Rectal smooth muscle tissue (tissue), 1 donor: ENCODE results near the gene CFAP97.
"Not testable (repeated sequence)": the region's sequence is repeated elsewhere in the genome, so short reads cannot be mapped to it uniquely, and the experiment has no call there.

Experiments
- H3K27ac ChIP-seq: one replicate; pipeline ENCODE4 v1.7.0; 2013; ENCODE audit warnings: low read depth, low read length, inconsistent platforms
- H3K27me3 ChIP-seq: one replicate; pipeline ENCODE4 v1.7.0; 2013; ENCODE audit warnings: low read length; ENCODE audit not compliant: control insufficient read depth, insufficient read depth
- H3K36me3 ChIP-seq: one replicate; pipeline ENCODE4 v1.7.0; 2013; ENCODE audit warnings: low read length; ENCODE audit not compliant: control insufficient read depth, insufficient read depth
- H3K4me1 ChIP-seq: one replicate; pipeline ENCODE4 v1.7.0; 2013; ENCODE audit warnings: low read length; ENCODE audit not compliant: control insufficient read depth, insufficient read depth
- H3K4me3 ChIP-seq: one replicate; pipeline ENCODE4 v1.7.0; 2013; ENCODE audit warnings: low read length
- H3K9ac ChIP-seq: one replicate; pipeline ENCODE4 v1.7.0; 2013; ENCODE audit warnings: low read length

Gene CFAP97

DNA sequence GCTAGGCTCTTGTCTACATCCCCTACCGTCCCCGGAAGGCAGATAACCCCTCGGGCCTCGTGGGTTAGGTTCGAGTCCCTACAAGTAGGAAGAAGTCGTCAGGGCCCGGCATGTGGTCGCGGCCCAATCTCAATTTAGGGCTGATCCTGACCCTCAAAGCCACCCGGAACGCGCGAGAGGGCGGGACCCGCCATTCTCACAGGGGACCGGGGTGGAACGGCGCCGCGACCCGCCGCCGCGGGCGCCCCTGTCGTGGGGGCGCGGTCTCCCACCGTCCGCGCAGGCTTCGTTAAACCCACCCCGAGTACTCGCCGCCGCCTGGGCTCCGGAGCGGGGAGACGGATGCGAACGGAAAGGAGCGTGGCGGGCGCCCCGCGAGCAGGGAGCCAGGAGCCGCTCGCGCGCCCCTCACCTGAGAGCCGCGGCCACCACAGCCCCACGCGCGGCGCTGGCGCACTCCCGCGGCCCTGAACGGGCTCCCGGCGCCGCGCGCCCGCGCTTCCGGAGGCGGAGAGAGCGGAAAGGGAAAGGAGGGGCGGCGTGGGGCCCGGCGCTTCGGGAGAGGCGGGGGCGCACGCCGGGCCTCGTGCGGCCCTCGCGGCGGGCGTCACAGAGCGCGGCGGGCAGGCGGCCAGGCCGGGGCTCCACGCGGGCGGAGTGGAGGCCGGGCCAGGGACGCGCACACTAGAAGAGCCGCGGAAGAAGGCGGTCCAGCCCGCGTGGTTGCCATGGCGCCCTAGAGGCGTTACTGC is at the start of gene CFAP97:
CFAP97 (minus strand) TSS at position 515 of the 752 bp plus-strand sequence. CDS start 12,804 bp downstream, outside the sequence.
- H3K27me3 ChIP-seq = no peaks in the 10 kb centered on the region
- peak within 1 kb of the TSS; percentile 64 for H3K9ac ChIP-seq
- H3K4me1 ChIP-seq = peaks cover 6% of the 10 kb centered on the region

GRCh38 chr4:185249105-185249504 is 45.3 kb upstream of the CFAP97 start:
- Histone ChIP-seq H3K36me3 (no peaks in the 10 kb centered on the region), H3K9ac (no peak overlapping the region), H3K4me1 (peaks cover 3% of the 10 kb centered on the region), H3K27me3 (no peaks in the 10 kb centered on the region), H3K27ac (no peak overlapping the region), H3K4me3 (no peak overlapping the region)

More for the DNA sequence above, at the start of gene CFAP97:
- H3K27ac ChIP-seq = peak within 1 kb of the TSS; percentile 90
- H3K4me3 ChIP-seq = peak within 1 kb of the TSS; percentile 76
- no peaks in the 10 kb centered on the region for H3K36me3 ChIP-seq

- peaks cover 3% of the 10 kb centered on the region for H3K4me1 ChIP-seq
- no peak overlapping the region for H3K9ac ChIP-seq
- no peaks in the 10 kb centered on the region for H3K36me3 ChIP-seq
- H3K27ac ChIP-seq = no peak overlapping the region
- no peak overlapping the region for H3K4me3 ChIP-seq
- no peaks in the 10 kb centered on the region for H3K27me3 ChIP-seq
These were observed 44.7 kb upstream of the CFAP97 start for GRCh38 chr4:185248393-185249039.

GRCh38 chr4:185247151-185247550 is 43.4 kb upstream of the CFAP97 start:
- Histone ChIP-seq H3K27me3 (no peaks in the 10 kb centered on the region), H3K4me1 (peaks cover 3% of the 10 kb centered on the region), H3K4me3 (no peak overlapping the region), H3K36me3 (no peaks in the 10 kb centered on the region), H3K9ac (no peak overlapping the region), H3K27ac (no peak overlapping the region)

DNA sequence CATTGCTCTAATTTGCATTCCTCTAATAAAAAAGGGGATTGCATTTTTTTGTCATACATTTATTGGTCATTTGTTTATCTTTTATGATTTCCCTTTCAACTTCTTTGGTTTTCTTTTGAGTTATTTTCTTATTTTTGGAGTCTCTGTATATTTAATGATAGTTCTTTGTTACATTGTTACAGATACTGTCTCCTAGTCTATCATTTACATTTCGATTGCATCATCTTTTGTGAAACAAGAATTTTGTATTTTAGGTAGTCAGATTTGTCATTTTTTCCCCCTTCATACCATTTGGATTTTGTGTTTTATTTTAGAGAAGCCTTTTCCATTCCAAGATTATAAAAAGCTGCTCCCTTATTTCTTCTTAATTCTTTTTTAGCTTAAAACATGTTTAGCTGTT is 42.7 kb upstream of the CFAP97 start:
- Histone ChIP-seq H3K4me1 (peaks cover 3% of the 10 kb centered on the region), H3K27ac (no peak overlapping the region), H3K9ac (no peak overlapping the region), H3K36me3 (no peaks in the 10 kb centered on the region), H3K27me3 (no peaks in the 10 kb centered on the region), H3K4me3 (no peak overlapping the region)

DNA sequence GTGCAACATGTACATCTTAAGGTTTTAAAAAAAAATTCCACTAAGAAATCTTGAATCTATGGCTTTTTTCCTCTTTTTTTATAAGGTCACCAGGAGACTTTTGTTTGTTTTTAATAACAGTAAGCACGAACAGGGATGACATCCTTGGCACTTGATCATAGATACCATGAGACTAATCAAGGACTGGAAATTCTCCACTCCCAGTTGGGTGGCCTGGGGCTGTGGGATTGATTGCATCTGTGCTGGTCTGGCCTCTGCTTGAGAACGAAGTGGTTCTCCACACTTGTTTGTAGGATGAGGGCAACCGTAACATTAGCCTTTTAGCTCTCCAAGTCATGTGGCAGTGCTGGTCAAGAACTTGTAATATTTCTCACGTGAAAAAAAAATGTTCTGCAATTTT is 41.0 kb upstream of the CFAP97 start:
- Histone ChIP-seq H3K9ac (no peak overlapping the region), H3K27me3 (no peaks in the 10 kb centered on the region), H3K36me3 (no peaks in the 10 kb centered on the region), H3K4me3 (no peak overlapping the region), H3K4me1 (peaks cover 3% of the 10 kb centered on the region), H3K27ac (peak overlapping the region; percentile 45)

GRCh38 chr4:185243879-185244278 is 40.1 kb upstream of the CFAP97 start:
- no peak overlapping the region for H3K9ac ChIP-seq
- H3K36me3 ChIP-seq = no peaks in the 10 kb centered on the region
- H3K4me1 ChIP-seq = peaks cover 3% of the 10 kb centered on the region
- H3K27me3 ChIP-seq = no peaks in the 10 kb centered on the region
- no peak overlapping the region for H3K4me3 ChIP-seq
- no peak overlapping the region for H3K27ac ChIP-seq

DNA sequence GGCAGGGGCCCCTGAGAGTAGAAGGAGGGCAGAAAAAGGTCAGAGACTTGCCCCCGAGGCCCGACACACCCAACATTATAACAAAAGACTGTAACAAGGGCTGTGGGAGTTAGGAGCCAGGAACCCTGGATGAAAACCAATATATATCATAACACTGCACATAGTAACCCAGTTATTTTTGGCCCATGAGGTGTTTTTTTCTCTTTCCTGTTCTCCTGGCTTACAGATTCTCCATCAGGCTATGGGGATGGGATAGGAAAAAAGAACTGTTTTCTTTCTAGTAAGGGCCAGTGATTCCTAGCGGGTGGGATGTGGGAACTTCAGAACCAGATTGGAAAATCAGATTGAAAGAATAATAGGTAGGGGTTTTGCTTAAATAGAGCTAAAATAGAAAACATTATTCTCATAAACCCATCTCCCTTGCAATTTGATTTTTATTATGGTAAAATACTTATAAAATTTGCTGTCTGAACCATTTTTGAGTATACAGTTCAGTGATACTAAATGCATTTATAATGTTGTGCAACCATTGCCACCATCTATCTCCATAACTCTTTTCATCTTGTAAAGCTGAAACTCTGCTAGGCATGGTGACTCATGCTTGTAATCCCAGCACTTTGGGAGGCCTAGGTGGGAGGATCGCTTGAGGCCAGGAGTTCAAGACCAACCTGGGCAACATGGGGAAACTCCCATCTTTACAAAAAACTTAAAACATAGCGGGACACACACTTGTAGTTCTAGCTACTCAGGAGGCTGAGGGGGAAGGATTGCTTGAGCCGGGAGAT is 39.1 kb upstream of the CFAP97 start:
- no peak overlapping the region for H3K4me3 ChIP-seq
- H3K27ac ChIP-seq = no peak overlapping the region
- no peaks in the 10 kb centered on the region for H3K27me3 ChIP-seq
- H3K9ac ChIP-seq = no peak overlapping the region
- H3K36me3 ChIP-seq = no peaks in the 10 kb centered on the region
- peaks cover 3% of the 10 kb centered on the region for H3K4me1 ChIP-seq

DNA sequence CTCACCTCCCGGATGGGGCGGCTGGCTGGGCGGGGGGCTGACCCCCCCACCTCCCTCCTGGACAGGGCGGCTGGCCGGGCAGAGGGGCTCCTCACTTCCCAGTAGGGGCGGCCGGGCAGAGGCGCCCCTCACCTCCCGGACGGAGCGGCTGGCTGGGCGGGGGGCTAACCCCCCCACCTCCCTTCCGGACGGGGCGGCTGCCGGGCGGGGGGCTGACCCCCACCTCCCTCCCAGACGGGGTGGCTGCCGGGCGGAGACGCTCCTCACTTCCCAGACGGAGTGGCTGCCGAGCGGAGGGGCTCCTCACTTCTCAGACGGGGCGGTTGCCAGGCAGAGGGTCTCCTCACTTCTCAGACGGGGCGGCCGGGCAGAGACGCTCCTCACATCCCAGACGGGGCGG is 36.7 kb upstream of the CFAP97 start:
- H3K27me3 ChIP-seq, H3K9ac ChIP-seq, H3K4me1 ChIP-seq, H3K36me3 ChIP-seq, H3K27ac ChIP-seq, H3K4me3 ChIP-seq: not testable (repeated sequence)

GRCh38 chr4:185238750-185239149 is 35.0 kb upstream of the CFAP97 start:
- Histone ChIP-seq H3K4me3 (no peak overlapping the region), H3K36me3 (no peaks in the 10 kb centered on the region), H3K9ac (no peak overlapping the region), H3K4me1 (no peaks in the 10 kb centered on the region), H3K27me3 (no peaks in the 10 kb centered on the region), H3K27ac (no peak overlapping the region)

DNA sequence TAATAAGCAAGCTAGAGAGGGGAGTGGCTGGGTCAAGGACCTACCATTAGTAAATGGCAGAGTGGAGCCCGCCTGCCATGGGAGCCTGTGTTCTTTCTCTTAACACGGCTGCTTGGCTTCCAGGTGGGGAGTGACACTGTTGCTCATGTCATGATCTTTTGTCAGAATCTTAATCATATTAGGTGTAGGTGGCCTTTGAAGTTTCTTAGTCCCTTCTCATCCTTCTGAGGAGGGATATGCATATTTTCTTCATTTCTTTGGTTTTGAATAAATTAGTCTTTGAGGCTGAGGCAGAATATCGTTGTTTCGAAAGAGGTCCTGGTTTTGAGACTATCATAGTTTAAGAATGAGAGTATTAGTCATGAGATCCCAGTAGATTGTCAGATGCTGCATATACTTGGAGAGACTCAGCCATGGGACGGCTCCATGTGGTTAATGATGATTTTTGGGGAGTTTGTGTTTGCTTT is 34.4 kb upstream of the CFAP97 start:
- H3K9ac ChIP-seq = no peak overlapping the region
- H3K4me1 ChIP-seq = no peaks in the 10 kb centered on the region
- no peak overlapping the region for H3K4me3 ChIP-seq
- H3K27me3 ChIP-seq = no peaks in the 10 kb centered on the region
- H3K36me3 ChIP-seq = no peaks in the 10 kb centered on the region
- no peak overlapping the region for H3K27ac ChIP-seq

DNA sequence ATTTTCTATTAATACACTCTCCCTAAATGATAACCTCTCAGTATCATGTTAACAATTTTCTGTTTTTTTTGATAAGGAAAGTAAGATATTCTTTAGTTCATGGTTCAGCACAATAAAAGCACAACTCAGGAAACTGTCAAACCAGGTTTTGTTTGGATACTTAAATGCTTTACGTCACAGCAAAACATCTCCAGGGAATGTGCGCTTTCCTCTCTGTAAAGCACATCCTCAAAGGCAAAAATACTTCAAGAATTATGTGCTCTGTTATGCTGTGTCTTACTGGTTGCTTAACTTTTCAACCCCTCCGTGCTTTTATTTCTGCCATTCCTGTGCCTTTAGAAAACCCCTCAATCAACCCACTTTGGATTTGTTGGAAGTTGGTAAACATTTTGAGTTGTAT is 33.4 kb upstream of the CFAP97 start:
- no peaks in the 10 kb centered on the region for H3K36me3 ChIP-seq

More for the DNA sequence above, 33.4 kb upstream of the CFAP97 start:
- no peaks in the 10 kb centered on the region for H3K27me3 ChIP-seq
- no peaks in the 10 kb centered on the region for H3K4me1 ChIP-seq
- no peak overlapping the region for H3K4me3 ChIP-seq
- no peak overlapping the region for H3K27ac ChIP-seq
- no peak overlapping the region for H3K9ac ChIP-seq
